ENCODE results near the gene SLC9C1. TPM values are rescaled to one million over a fixed set of nuclear protein-coding genes. Genes with fewer than 3 reads are reported as not detected.
A peak's percentile ranks its signal among the peaks of the same experiment; 100 is the strongest.

The SLC9C1 gene
- polyA plus RNA-seq, 1 experiment: not detected

DNA sequence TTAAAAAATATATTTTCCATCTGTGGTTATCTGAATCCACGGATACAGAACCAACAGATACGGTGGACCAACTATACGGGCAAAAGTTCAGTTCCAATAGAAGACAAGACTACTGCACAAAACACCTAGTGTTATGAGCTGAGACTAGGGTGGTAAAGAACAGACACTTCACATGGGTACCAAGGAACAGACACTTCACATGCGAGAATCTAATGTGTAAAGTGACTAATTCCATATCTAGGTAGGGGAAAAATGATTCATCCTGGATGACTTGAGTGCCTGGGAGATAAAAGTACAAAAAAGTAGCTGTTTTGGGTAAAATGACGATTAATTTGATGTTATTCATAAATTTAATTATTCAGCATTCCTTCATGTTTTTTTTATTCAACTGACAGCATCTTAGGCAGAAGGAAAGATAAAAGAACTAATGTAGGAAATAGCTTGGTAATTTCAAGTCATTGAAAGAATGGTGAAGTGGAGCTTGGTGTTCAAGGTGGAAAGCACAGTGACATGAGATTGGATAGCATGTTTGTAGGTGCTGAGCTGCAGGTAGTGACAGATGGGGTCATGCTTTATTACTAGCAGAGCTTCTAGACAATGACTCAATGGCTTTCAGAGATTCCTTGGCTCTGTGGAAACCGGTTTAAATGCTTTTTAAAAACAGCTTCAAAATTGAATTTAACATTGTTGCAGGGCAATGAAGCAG, 44.2 kb upstream of the SLC9C1 start:
- Histone ChIP-seq H3K36me3 (ENCODE audit: control insufficient read depth, insufficient read depth, low read length) (no peaks in the 10 kb centered on the region), H3K27me3 (ENCODE audit: control insufficient read depth, insufficient read depth, low read length) (peaks cover 16% of the 10 kb centered on the region), H3K4me3 (ENCODE audit: low read depth, low read length) (no peak overlapping the region)
- TF ChIP-seq, protein P1, sequence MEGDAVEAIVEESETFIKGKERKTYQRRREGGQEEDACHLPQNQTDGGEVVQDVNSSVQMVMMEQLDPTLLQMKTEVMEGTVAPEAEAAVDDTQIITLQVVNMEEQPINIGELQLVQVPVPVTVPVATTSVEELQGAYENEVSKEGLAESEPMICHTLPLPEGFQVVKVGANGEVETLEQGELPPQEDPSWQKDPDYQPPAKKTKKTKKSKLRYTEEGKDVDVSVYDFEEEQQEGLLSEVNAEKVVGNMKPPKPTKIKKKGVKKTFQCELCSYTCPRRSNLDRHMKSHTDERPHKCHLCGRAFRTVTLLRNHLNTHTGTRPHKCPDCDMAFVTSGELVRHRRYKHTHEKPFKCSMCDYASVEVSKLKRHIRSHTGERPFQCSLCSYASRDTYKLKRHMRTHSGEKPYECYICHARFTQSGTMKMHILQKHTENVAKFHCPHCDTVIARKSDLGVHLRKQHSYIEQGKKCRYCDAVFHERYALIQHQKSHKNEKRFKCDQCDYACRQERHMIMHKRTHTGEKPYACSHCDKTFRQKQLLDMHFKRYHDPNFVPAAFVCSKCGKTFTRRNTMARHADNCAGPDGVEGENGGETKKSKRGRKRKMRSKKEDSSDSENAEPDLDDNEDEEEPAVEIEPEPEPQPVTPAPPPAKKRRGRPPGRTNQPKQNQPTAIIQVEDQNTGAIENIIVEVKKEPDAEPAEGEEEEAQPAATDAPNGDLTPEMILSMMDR (IDR thresholded peaks at IDR 0.05; ENCODE audit: insufficient read depth, low read depth, low read length): no peak
- DNase-seq (ENCODE audit: low read depth): no peak
- ChIA-PET CTCF (interaction anchor here (1.7 kb wide), 1 partner anchor 33 kb away, joined by 5 read pairs; no protein-coding TSS in a partner anchor), POLR2A (interaction anchor here (0.6 kb wide), 1 partner anchor 185 kb away, joined by 10 read pairs; no protein-coding TSS in a partner anchor)

- POLR2A ChIA-PET: no interaction called here
- TF ChIP-seq, protein P1 (IDR thresholded peaks at IDR 0.05; ENCODE audit: insufficient read depth, low read depth, low read length): no peak
- H3K4me3 ChIP-seq (ENCODE audit: low read depth, low read length): no peak overlapping the region
- H3K36me3 ChIP-seq (ENCODE audit: control insufficient read depth, insufficient read depth, low read length): no peaks in the 10 kb centered on the region
- H3K27me3 ChIP-seq (ENCODE audit: control insufficient read depth, insufficient read depth, low read length): peaks cover 19% of the 10 kb centered on the region
- DNase-seq (ENCODE audit: low read depth): no peak
- CTCF ChIA-PET: no interaction called here
Observed at GRCh38 chr3:112335434-112335781, 41.4 kb upstream of the SLC9C1 start.

DNA sequence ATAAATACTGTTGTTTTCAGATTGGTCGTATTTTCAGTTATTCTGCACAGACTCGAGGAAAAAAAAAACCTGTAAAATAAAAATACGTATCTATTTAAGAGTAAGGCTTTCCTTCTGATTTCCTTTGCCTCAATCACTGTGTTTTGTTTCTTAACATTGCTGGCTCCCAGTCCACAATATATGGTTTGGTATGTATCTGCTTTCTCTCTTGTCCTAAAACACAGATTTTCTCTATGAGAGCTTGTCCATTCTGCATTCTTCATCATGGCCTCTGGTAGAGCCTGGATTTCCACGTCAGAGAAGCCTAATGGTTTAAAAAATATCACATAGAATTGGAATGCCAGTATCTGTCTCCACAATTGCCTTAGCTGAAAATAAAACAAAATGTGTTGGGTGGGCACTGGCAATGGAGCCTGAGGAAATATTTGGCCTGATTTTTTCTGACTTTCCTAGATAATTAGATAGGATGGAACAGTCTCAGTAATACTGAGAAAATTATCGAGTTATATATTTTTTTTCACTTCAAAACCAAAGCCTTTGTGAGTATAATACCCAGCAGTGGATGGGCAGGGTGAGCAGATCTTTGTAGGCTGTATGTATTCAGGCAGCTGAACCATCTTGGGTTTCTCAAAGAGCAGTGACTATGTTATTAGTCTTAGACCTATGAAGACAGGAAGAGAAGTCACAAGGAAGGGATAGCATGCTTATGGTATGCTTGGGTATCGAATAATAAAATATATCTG, 40.8 kb upstream of the SLC9C1 start:
- no peaks in the 10 kb centered on the region for H3K36me3 ChIP-seq (ENCODE audit: control insufficient read depth, insufficient read depth, low read length)
- DNase-seq (ENCODE audit: low read depth): no peak
- H3K27me3 ChIP-seq (ENCODE audit: control insufficient read depth, insufficient read depth, low read length): peaks cover 19% of the 10 kb centered on the region
- TF ChIP-seq, protein P1 (IDR thresholded peaks at IDR 0.05; ENCODE audit: insufficient read depth, low read depth, low read length): no peak
- POLR2A ChIA-PET: no interaction called here
- H3K4me3 ChIP-seq (ENCODE audit: low read depth, low read length): no peak overlapping the region
- CTCF ChIA-PET: interaction anchor here (1.0 to 2.0 kb wide), 2 partner anchors 42 to 185 kb away, joined by 5 to 13 read pairs; partner anchors contain the start of gene SLC9C1

DNA sequence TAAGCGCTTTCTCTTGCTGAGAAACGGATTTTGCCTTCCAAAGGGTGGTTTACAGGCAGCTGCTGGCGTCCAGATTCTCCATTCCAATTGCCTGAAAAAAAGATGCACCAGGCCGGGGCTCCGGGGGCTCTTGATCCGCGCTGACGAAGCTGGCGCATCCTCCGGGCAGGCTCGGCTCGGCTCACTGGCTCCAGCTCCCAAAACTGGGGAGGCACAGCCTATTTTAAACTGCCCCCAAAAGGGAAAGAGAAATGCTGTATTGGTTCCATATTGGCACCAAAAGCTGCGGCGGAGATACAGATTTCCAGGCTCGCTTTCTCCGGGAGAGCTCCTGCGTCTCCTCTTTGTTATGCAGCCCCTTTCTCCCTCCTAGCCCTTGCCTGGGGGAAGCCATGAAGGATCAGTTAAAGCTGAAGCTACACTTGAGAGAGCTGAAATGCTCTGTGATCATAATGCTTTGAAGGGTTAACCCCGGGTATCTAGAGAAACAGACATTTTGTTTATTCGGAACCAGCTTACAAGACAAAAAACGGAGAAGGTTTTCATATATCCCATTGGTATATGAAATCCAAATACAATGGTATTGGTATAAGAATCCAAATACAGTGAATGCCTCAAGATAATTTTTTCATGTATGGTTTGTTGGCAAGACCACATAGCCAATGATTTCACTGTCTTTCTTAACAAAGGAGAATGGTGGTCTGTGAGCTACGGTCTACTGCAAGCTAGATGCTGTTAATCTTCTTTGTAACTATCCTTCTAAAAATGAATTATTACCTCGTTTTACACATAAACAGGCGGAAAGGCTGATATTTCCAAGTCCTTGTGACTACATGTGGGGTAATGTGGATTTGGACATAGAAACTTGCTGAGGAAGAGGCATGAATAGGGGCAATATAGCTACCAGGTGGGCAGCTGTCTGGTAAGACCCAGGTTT, 39.6 kb upstream of the SLC9C1 start:
- TF ChIP-seq, protein P1 (IDR thresholded peaks at IDR 0.05; ENCODE audit: insufficient read depth, low read depth, low read length): no peak
- ChIA-PET POLR2A (no interaction called here), CTCF (interaction anchor here (0.5 to 2.0 kb wide), 10 partner anchors 11 to 222 kb away, joined by 3 to 13 read pairs (median 4); partner anchors contain the start of gene SLC9C1)
- Histone ChIP-seq H3K4me3 (ENCODE audit: low read depth, low read length) (peak overlapping the region; percentile 25), H3K36me3 (ENCODE audit: control insufficient read depth, insufficient read depth, low read length) (no peaks in the 10 kb centered on the region), H3K27me3 (ENCODE audit: control insufficient read depth, insufficient read depth, low read length) (peaks cover 19% of the 10 kb centered on the region)
- no peak for DNase-seq (ENCODE audit: low read depth)

Measured in BJ (cell line).